Bronchial epithelial cell (primary cell): ENCODE data around the gene LCP2. TPM values are rescaled to one million over a fixed set of nuclear protein-coding genes. Genes with fewer than 3 reads are reported as not detected.

Source experiments
- DNase-seq: peaks from one replicate; pipeline ENCODE4 v3.0.0-alpha.2; 2010; ENCODE audit warnings: low read depth
- FAIRE-seq: peaks from 2 replicates; lab custom pipeline; 2011; peaks lifted over from hg19 to GRCh38; lab: Jason Lieb, UNC
- H3K27me3 ChIP-seq: 2 replicates; pipeline ENCODE4 v1.5.1; 2011; ENCODE audit warnings: low read length; ENCODE audit not compliant: control insufficient read depth, insufficient read depth
- H3K36me3 ChIP-seq: 2 replicates; pipeline ENCODE4 v1.5.1; 2011; ENCODE audit warnings: low read length; ENCODE audit not compliant: control insufficient read depth, insufficient read depth
- H3K4me3 ChIP-seq: 2 replicates; pipeline ENCODE4 v1.5.1; 2011; ENCODE audit warnings: mild to moderate bottlenecking, low read depth, low read length, control low read depth
- total RNA-seq: library from RNA; depleted of rRNA; stranded (reverse); fragments of >200 nt; gene quantifications from 2 replicates; pipeline ENCODE4 v1.2.1, GENCODE V29; 2014
- TF ChIP-seq, protein P1 (sequence below): IDR thresholded peaks from 2 replicates; pipeline ENCODE4 v1.5.1; 2011; ENCODE audit warnings: mild to moderate bottlenecking, moderate library complexity, low read length, control low read depth, inconsistent platforms; ENCODE audit not compliant: insufficient read depth, severe bottlenecking

LCP2 gene
- total RNA-seq, 1 donor from 2014 or later: not detected

DNA sequence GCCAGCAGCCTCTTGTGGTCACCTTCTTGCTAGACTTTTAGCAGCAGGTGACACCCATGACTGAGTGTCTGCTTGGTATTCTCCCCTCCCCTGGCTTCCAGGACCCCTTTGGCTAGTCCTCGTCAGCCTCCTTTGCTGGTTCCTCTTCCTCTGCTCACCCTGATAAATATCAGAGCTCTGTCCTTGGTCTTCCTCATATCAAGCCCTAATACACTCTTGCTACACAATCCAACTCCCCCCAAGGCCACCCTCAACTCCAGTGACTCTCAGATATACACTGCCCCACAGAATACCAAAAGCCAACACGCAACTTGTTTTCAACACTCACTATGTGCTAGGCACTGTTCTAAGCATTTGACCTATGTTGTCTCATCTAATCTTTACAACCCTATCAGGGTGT, 30.3 kb upstream of the LCP2 start:
- FAIRE-seq: no peak
- Histone ChIP-seq H3K4me3 (no peak overlapping the region), H3K27me3 (no peaks in the 10 kb centered on the region), H3K36me3 (no peaks in the 10 kb centered on the region)
- DNase-seq: no peak
- TF ChIP-seq, protein P1, sequence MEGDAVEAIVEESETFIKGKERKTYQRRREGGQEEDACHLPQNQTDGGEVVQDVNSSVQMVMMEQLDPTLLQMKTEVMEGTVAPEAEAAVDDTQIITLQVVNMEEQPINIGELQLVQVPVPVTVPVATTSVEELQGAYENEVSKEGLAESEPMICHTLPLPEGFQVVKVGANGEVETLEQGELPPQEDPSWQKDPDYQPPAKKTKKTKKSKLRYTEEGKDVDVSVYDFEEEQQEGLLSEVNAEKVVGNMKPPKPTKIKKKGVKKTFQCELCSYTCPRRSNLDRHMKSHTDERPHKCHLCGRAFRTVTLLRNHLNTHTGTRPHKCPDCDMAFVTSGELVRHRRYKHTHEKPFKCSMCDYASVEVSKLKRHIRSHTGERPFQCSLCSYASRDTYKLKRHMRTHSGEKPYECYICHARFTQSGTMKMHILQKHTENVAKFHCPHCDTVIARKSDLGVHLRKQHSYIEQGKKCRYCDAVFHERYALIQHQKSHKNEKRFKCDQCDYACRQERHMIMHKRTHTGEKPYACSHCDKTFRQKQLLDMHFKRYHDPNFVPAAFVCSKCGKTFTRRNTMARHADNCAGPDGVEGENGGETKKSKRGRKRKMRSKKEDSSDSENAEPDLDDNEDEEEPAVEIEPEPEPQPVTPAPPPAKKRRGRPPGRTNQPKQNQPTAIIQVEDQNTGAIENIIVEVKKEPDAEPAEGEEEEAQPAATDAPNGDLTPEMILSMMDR: no peak

- H3K36me3 ChIP-seq: no peaks in the 10 kb centered on the region
- H3K4me3 ChIP-seq: no peak overlapping the region
- TF ChIP-seq, protein P1: no peak
- no peak for DNase-seq
- no peaks in the 10 kb centered on the region for H3K27me3 ChIP-seq
- no peak for FAIRE-seq
Measured at GRCh38 chr5:170327168-170327567, 29.6 kb upstream of the LCP2 start.

DNA sequence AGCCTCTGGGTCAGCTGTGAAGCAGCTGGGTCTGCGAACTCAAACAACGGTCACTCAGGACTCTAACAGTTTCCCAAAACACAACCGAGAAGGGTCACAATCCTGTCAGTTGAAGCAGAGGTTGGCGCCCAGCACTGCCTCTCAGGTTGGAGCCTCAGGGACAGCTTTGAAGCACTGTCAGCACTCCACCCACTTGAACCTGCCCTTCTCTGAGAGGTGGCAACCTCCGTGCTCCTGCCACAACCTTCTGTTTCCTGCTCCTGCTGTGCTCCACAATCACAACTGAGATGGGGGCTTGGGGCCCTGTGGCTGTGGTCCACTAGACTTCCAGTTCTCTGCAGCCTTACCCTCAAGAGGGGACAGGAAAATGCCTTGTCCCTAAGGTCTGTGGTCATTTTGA, 21.7 kb upstream of the LCP2 start:
- Histone ChIP-seq H3K4me3 (no peak overlapping the region), H3K36me3 (no peaks in the 10 kb centered on the region), H3K27me3 (peaks cover 6% of the 10 kb centered on the region)
- DNase-seq (no peak), FAIRE-seq (no peak)
- TF ChIP-seq, protein P1: no peak

GRCh38 chr5:170317499-170317898, 19.9 kb upstream of the LCP2 start:
- no peak for DNase-seq
- TF ChIP-seq, protein P1: no peak
- Histone ChIP-seq H3K4me3 (no peak overlapping the region), H3K27me3 (peaks cover 6% of the 10 kb centered on the region), H3K36me3 (no peaks in the 10 kb centered on the region)
- FAIRE-seq: no peak

DNA sequence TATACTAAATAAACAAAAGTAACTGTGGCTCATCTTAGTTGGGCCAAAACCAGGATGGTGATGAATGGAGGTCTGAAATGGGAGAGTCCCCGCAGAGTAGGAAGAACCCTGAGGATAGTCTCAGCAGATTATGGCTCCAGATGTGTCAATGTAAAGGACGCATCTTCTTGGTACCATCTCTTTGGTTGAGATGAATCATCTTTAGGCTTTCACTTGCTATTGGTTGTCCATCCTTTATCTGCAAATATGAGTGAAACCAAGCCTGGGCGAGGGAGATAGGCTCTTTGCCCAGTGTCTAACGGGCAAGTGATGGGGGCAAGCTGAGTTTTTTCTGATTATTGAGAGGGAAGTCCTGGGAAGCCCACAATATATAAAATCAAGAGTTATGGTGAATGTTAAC, 19.4 kb upstream of the LCP2 start:
- TF ChIP-seq, protein P1: no peak
- Histone ChIP-seq H3K27me3 (peaks cover 6% of the 10 kb centered on the region), H3K4me3 (no peak overlapping the region), H3K36me3 (no peaks in the 10 kb centered on the region)
- no peak for FAIRE-seq
- no peak for DNase-seq

DNA sequence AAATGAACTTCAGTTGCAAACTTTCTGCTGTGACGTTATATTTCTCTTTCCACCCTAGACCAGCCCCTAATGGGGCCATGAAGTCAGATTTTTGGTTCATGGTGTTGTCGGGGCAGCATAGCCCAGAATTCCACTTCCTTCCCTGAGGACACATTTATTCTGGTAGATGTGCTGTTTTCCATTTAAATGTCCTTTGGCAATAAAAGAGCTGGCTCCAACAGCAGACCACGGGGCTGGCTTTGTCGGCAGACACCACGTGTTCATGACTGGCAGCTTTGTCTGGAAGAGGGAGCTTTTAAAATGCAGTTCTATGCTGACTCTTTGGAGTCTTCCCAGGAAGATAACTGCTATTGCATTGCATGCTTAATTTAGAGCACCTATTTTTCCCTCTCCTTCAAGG, 17.6 kb upstream of the LCP2 start:
- no peaks in the 10 kb centered on the region for H3K36me3 ChIP-seq
- DNase-seq (no peak), FAIRE-seq (no peak)
- TF ChIP-seq, protein P1: no peak
- peaks cover 6% of the 10 kb centered on the region for H3K27me3 ChIP-seq
- no peak overlapping the region for H3K4me3 ChIP-seq
